WTC11 (cell line): ENCODE results near the gene LHB. TPM values are rescaled to one million over a fixed set of nuclear protein-coding genes. Genes with fewer than 3 reads are reported as not detected.

Experiments
- ATAC-seq: fragments of 200-7000 bp; cut with Tn5 transposase; 2 replicates; pipeline ENCODE4 v1.10.0; 2021; ENCODE audit warnings: mild to moderate bottlenecking, moderate library complexity
- Bru-seq: library from RNA; stranded (reverse); fragments of 400-500 nt; gene quantifications from one replicate; lab custom pipeline; 2021; lab: Mats Ljungman, UMichigan
- CTCF ChIA-PET: fragments of 300-600 bp; sonication (Branson Sonifier 250); formaldehyde crosslinking; loops from one replicate; lab custom pipeline; 2021; ENCODE audit warnings: antibody characterized with exemption; lab: Charles Lee
- POLR2A ChIA-PET: fragments of 350-600 bp; sonication (Branson Sonifier 250); formaldehyde crosslinking; loops from one replicate; lab custom pipeline; 2021; ENCODE audit warnings: antibody characterized with exemption; lab: Charles Lee
- DNase-seq: peaks from one replicate; pipeline ENCODE4 v3.0.0; 2021; ENCODE audit warnings: low spot score
- H3K27ac Mint-ChIP-seq: 2 replicates; pipeline ENCODE4 v1.8.0; 2021; ENCODE audit warnings: mixed read lengths
- H3K27me3 Mint-ChIP-seq: 2 replicates; pipeline ENCODE4 v1.8.0; 2021; ENCODE audit warnings: low read depth, mild to moderate bottlenecking, moderate library complexity, mixed read lengths
- H3K36me3 Mint-ChIP-seq: 2 replicates; pipeline ENCODE4 v1.8.0; 2021; ENCODE audit warnings: mixed read lengths
- H3K4me1 Mint-ChIP-seq: 2 replicates; pipeline ENCODE4 v1.8.0; 2022; ENCODE audit warnings: mixed read lengths
- H3K4me3 Mint-ChIP-seq: 2 replicates; pipeline ENCODE4 v1.8.0; 2021; ENCODE audit warnings: mild to moderate bottlenecking, moderate library complexity, mixed read lengths
- H3K9me3 Mint-ChIP-seq: 2 replicates; pipeline ENCODE4 v1.8.0; 2021; ENCODE audit warnings: mixed read lengths
- AFF4 ChIP-seq: sonication (generic); formaldehyde crosslinking; IDR thresholded peaks from 2 replicates; pipeline ENCODE4 v1.8.1; 2023; ENCODE audit warnings: mild to moderate bottlenecking, missing genetic modification reagents, borderline replicate concordance
- FOXJ3 ChIP-seq: sonication (generic); formaldehyde crosslinking; IDR thresholded peaks from 2 replicates; pipeline ENCODE4 v1.9.0; 2021; ENCODE audit warnings: missing genetic modification reagents, mild to moderate bottlenecking, borderline replicate concordance
- FOXK1 ChIP-seq: sonication (generic); formaldehyde crosslinking; IDR thresholded peaks from 2 replicates; pipeline ENCODE4 v1.8.0; 2022; ENCODE audit warnings: mild to moderate bottlenecking, moderate library complexity, missing genetic modification reagents
- IRF2 ChIP-seq: sonication (generic); formaldehyde crosslinking; IDR thresholded peaks from 2 replicates; pipeline ENCODE4 v1.8.0; 2022; ENCODE audit warnings: low read depth, missing genetic modification reagents, borderline replicate concordance
- JAZF1 ChIP-seq: fragments of 250-450 bp; sonication (Bioruptor Pico); IDR thresholded peaks from 2 replicates; pipeline ENCODE4 v1.9.0; 2021; ENCODE audit warnings: moderate library complexity, mild to moderate bottlenecking, inconsistent platforms
- NFATC4 ChIP-seq: fragments of 250-450 bp; sonication (Bioruptor Pico); IDR thresholded peaks from 2 replicates; pipeline ENCODE4 v1.9.0; 2021; ENCODE audit warnings: mild to moderate bottlenecking
- OVOL2 ChIP-seq: fragments of 250-450 bp; sonication (Bioruptor Pico); IDR thresholded peaks from 2 replicates; pipeline ENCODE4 v1.9.0; 2021; ENCODE audit warnings: mild to moderate bottlenecking, borderline replicate concordance
- TCF7 ChIP-seq: sonication (generic); formaldehyde crosslinking; IDR thresholded peaks from 2 replicates; pipeline ENCODE4 v1.8.0; 2022; ENCODE audit warnings: mild to moderate bottlenecking, low read depth, missing genetic modification reagents, moderate library complexity
- ZNF121 ChIP-seq: sonication (generic); formaldehyde crosslinking; IDR thresholded peaks from 2 replicates; pipeline ENCODE4 v1.8.0; 2023; ENCODE audit warnings: missing genetic modification reagents
- ZNF219 ChIP-seq: sonication (generic); formaldehyde crosslinking; IDR thresholded peaks from 2 replicates; pipeline ENCODE4 v1.8.0; 2023; ENCODE audit warnings: missing genetic modification reagents, mild to moderate bottlenecking, borderline replicate concordance
- long read RNA-seq, 3 experiments: library from RNA in 1 of 3; library from capped mRNA in 1 of 3; library from polyadenylated mRNA in 1 of 3; unstranded in 2 of 3; stranded (forward) in 1 of 3; transcript quantifications; one replicate each; pipeline ENCODE4 v2.0.0, GENCODE V29; 2021
- total RNA-seq: library from RNA; stranded (reverse); gene quantifications from 3 replicates; pipeline ENCODE4 v1.2.3, GENCODE V29; 2021
- TF ChIP-seq, protein P1 (sequence below): fragments of 250-450 bp; sonication (Bioruptor Pico); IDR thresholded peaks from 2 replicates; pipeline ENCODE4 v1.9.0; 2021; ENCODE audit warnings: moderate library complexity, mild to moderate bottlenecking, inconsistent platforms, borderline replicate concordance
- TF ChIP-seq, protein P2 (sequence below): sonication (generic); formaldehyde crosslinking; IDR thresholded peaks from 2 replicates; pipeline ENCODE4 v1.8.1; 2022; ENCODE audit warnings: low read depth, mild to moderate bottlenecking, moderate library complexity, missing genetic modification reagents, borderline replicate concordance
- TF ChIP-seq, protein P3 (sequence below): sonication (generic); formaldehyde crosslinking; IDR thresholded peaks from 2 replicates; pipeline ENCODE4 v1.8.0; 2022; ENCODE audit warnings: missing genetic modification reagents

LHB gene
- total RNA-seq (1.3 TPM in 1 of 3 replicates, not detected in the others), Bru-seq, nascent RNA (not detected)
- long read RNA-seq, experiment 1, partial matches to known transcripts, result 0 of 1 reads
- long read RNA-seq, experiment 1, other reads (novel, unspliced or antisense), result 0 of 1 reads
- long read RNA-seq, experiment 2, result 0 reads
- long read RNA-seq, experiment 3, result 0 reads

DNA sequence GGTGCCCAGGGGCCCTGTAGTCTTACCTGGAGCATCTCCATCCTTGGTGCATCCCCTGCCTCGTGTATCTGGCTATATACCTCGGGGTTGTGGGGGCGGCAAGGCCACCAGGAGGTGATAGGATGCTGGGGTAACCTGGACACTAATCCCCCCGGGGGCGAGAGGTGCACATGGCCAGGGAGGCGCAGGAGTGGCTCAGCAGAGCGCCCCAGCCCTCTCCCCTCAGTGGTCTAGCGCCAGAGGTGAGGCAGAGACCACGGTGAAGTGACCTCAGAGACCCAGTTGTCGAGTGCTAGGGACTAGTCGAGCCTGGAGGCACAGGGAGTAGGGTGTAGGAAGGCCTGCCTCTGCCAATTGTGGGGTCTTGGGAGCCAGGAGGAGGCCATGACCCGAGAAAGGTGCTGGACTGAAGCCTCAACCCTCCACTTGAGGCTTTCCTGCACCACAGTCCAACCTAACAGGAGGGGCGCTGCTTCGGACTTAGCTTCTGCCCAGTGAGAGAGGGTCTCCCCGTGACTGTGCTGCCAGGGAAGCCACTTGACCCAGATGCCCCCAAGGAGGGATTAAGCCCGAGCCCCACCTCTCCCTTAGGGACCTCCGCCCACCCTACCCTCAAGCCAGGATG lies at the start of gene LHB:
Gene LHB (minus strand): TSS at position 51 of the 625 bp plus-strand sequence. CDS start 10 bp downstream, at position 41.
- TF ChIP-seq NFATC4 (CRISPR knock-in tag) (no peak), OVOL2 (CRISPR knock-in tag) (no peak), ZNF121 (no peak), JAZF1 (CRISPR knock-in tag) (no peak), IRF2 (CRISPR knock-in tag) (no peak), TCF7 (CRISPR knock-in tag) (no peak), FOXJ3 (CRISPR knock-in tag) (no peak), FOXK1 (CRISPR knock-in tag) (no peak), ZNF219 (CRISPR knock-in tag) (no peak)
- TF ChIP-seq, protein P1, sequence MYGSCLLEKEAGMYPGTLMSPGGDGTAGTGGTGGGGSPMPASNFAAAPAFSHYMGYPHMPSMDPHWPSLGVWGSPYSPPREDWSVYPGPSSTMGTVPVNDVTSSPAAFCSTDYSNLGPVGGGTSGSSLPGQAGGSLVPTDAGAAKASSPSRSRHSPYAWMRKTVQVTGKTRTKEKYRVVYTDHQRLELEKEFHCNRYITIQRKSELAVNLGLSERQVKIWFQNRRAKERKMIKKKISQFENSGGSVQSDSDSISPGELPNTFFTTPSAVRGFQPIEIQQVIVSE, result no peak
- TF ChIP-seq, protein P2, sequence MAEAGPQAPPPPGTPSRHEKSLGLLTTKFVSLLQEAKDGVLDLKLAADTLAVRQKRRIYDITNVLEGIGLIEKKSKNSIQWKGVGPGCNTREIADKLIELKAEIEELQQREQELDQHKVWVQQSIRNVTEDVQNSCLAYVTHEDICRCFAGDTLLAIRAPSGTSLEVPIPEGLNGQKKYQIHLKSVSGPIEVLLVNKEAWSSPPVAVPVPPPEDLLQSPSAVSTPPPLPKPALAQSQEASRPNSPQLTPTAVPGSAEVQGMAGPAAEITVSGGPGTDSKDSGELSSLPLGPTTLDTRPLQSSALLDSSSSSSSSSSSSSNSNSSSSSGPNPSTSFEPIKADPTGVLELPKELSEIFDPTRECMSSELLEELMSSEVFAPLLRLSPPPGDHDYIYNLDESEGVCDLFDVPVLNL, result no peak
- peaks cover 20% of the 10 kb centered on the region for H3K36me3 Mint-ChIP-seq
- H3K27ac Mint-ChIP-seq, result no peak within 1 kb of the TSS
- CTCF ChIA-PET, result interaction anchor here (0.6 to 6.5 kb wide), 12 partner anchors 8 to 182 kb away, joined by 3 to 78 read pairs (median 8); partner anchors contain the start of genes CGB7, GYS1 and RUVBL2
- peaks cover 23% of the 10 kb centered on the region for H3K4me1 Mint-ChIP-seq
- ATAC-seq (no peak), DNase-seq (no peak)
- H3K9me3 Mint-ChIP-seq, result no peaks in the 10 kb centered on the region
- H3K4me3 Mint-ChIP-seq, result peak within 1 kb of the TSS; percentile 73
- H3K27me3 Mint-ChIP-seq, result peaks cover 39% of the 10 kb centered on the region
- POLR2A ChIA-PET, result interaction anchor here (0.7 kb wide), 1 partner anchor 40 kb away, joined by 3 read pairs; the partner anchor contains the start of gene CGB7

DNA sequence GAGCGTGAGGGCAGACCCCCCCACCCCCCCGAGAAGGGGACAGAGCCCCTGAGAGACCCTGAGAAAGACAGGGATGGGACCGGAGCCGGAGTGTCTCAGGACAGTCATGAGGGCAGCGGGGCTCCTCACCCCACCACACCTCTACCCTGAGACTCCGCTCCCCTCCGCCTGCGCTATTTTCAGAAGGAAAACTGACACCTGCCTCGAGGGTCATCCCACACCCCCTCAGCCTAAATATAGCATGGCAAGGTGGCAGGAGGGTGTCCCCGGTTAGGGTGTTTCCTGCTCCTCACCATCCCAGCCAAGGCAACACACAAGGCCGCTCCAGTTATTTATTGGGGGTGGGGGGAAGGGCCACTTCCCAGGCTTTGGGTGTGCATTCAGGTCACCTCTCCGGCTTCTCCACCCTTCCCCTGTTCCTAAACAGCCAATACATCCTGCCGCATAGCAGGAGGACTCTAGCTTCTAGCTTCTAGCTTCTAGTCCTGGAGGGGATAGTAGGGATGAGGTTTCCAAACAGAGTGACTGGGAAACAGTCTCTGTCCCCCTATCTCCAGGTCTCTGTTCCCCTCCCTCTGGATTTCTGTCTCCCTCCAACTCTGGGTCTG lies 49.1 kb upstream of the LHB start:
- DNase-seq, result no peak
- peak; percentile 4; the same call in 1 of the 2 replicates for ATAC-seq
- Mint-ChIP-seq H3K27me3 (peaks cover 79% of the 10 kb centered on the region), H3K36me3 (no peaks in the 10 kb centered on the region; the same call in 1 of the 2 replicates), H3K4me3 (peak overlapping the region; percentile 66), H3K9me3 (peaks cover 8% of the 10 kb centered on the region), H3K27ac (no peak overlapping the region), H3K4me1 (peaks cover 33% of the 10 kb centered on the region)
- ChIA-PET POLR2A (interaction anchor here (1.1 kb wide), 1 partner anchor 144 kb away, joined by 3 read pairs; no protein-coding TSS in a partner anchor), CTCF (interaction anchor here (0.9 to 4.6 kb wide), 9 partner anchors 8 to 127 kb away, joined by 3 to 26 read pairs (median 17); partner anchors contain the start of genes CGB7, GYS1, LIN7B and RUVBL2)
- no peak for TF ChIP-seq AFF4 (CRISPR knock-in tag)
- TF ChIP-seq, protein P3, sequence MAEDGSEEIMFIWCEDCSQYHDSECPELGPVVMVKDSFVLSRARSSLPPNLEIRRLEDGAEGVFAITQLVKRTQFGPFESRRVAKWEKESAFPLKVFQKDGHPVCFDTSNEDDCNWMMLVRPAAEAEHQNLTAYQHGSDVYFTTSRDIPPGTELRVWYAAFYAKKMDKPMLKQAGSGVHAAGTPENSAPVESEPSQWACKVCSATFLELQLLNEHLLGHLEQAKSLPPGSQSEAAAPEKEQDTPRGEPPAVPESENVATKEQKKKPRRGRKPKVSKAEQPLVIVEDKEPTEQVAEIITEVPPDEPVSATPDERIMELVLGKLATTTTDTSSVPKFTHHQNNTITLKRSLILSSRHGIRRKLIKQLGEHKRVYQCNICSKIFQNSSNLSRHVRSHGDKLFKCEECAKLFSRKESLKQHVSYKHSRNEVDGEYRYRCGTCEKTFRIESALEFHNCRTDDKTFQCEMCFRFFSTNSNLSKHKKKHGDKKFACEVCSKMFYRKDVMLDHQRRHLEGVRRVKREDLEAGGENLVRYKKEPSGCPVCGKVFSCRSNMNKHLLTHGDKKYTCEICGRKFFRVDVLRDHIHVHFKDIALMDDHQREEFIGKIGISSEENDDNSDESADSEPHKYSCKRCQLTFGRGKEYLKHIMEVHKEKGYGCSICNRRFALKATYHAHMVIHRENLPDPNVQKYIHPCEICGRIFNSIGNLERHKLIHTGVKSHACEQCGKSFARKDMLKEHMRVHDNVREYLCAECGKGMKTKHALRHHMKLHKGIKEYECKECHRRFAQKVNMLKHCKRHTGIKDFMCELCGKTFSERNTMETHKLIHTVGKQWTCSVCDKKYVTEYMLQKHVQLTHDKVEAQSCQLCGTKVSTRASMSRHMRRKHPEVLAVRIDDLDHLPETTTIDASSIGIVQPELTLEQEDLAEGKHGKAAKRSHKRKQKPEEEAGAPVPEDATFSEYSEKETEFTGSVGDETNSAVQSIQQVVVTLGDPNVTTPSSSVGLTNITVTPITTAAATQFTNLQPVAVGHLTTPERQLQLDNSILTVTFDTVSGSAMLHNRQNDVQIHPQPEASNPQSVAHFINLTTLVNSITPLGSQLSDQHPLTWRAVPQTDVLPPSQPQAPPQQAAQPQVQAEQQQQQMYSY (CRISPR knock-in tag), result peak; percentile 66; the same call in 1 of the 2 replicates
